SH-SY5Y (cell line): Measurements from ENCODE around the gene BCL2L14.

Experiments used
- GATA2 ChIP-seq: IDR thresholded peaks from 2 replicates; pipeline ENCODE4 v1.6.1; 2011; ENCODE audit warnings: mild to moderate bottlenecking, low read depth, low read length
- GATA3 ChIP-seq: IDR thresholded peaks from 2 replicates; pipeline ENCODE4 v1.6.1; 2011; ENCODE audit warnings: low read depth, mild to moderate bottlenecking, low read length, moderate library complexity

GRCh38 chr12:12091977-12092663 lies 21.4 kb downstream of the BCL2L14 start:
- TF ChIP-seq GATA2 (no peak), GATA3 (no peak)
